Non-pigmented ciliary epithelial cell (primary cell): Measurements from ENCODE around the gene STOX2.

Source experiments
- DNase-seq: peaks from one replicate; pipeline ENCODE4 v3.0.0-alpha.2; 2010; ENCODE audit warnings: low read depth

Gene STOX2

GRCh38 chr4:183905081-183905592 is at the start of gene STOX2:
TSS of gene STOX2 (plus strand) at chr4:183905307. CDS start at chr4:183906791, 1,484 bp downstream.
- DNase-seq = no peak

GRCh38 chr4:183855323-183856190 is 49.5 kb upstream of the STOX2 start:
- DNase-seq = no peak

GRCh38 chr4:183857040-183857439 is 48.1 kb upstream of the STOX2 start:
- DNase-seq = no peak

GRCh38 chr4:183858011-183858615 is 47.0 kb upstream of the STOX2 start:
- no peak for DNase-seq

GRCh38 chr4:183860119-183860518 is 45.0 kb upstream of the STOX2 start:
- DNase-seq = no peak

GRCh38 chr4:183860731-183861130 is 44.4 kb upstream of the STOX2 start:
- no peak for DNase-seq

GRCh38 chr4:183861426-183861825 is 43.7 kb upstream of the STOX2 start:
- DNase-seq = no peak

GRCh38 chr4:183863155-183863825 is 41.8 kb upstream of the STOX2 start:
- DNase-seq = no peak

- no peak for DNase-seq
These were observed 37.9 kb upstream of the STOX2 start for GRCh38 chr4:183867247-183867646.

GRCh38 chr4:183870997-183871396 is 34.1 kb upstream of the STOX2 start:
- DNase-seq = no peak

GRCh38 chr4:183871581-183871980 is 33.5 kb upstream of the STOX2 start:
- no peak for DNase-seq

- DNase-seq = no peak
These were observed 32.6 kb upstream of the STOX2 start for GRCh38 chr4:183872531-183872930.

- no peak for DNase-seq
These were observed 31.5 kb upstream of the STOX2 start for GRCh38 chr4:183873409-183874185.

GRCh38 chr4:183875251-183875825 is 29.8 kb upstream of the STOX2 start:
- no peak for DNase-seq

- peak; percentile 36 for DNase-seq
These were observed 28.7 kb upstream of the STOX2 start for GRCh38 chr4:183876268-183876934.

GRCh38 chr4:183878251-183878970 is 26.7 kb upstream of the STOX2 start:
- DNase-seq = no peak

GRCh38 chr4:183885205-183885720 is 19.8 kb upstream of the STOX2 start:
- DNase-seq = no peak

- no peak for DNase-seq
These were observed 17.8 kb upstream of the STOX2 start for GRCh38 chr4:183887351-183887750.

GRCh38 chr4:183888564-183888963 is 16.5 kb upstream of the STOX2 start:
- DNase-seq = no peak

GRCh38 chr4:183889190-183889589 is 15.9 kb upstream of the STOX2 start:
- no peak for DNase-seq
